ENCODE measurements around the gene STX8.

Gene STX8

GRCh38 chr17:9336817-9337216 is 238.8 kb downstream of the STX8 start:
- no peak overlapping the region for H3K27ac ChIP-seq
- no peak for TF ChIP-seq CTCF (IDR thresholded peaks at IDR 0.05)
- DNase-seq (ENCODE audit: low spot score): no peak
- no peak overlapping the region for H3K4me3 ChIP-seq

GRCh38 chr17:9334536-9335446 is 240.8 kb downstream of the STX8 start:
- Histone ChIP-seq H3K27ac (no peak overlapping the region), H3K4me3 (no peak overlapping the region)
- DNase-seq (ENCODE audit: low spot score): no peak
- TF ChIP-seq CTCF (IDR thresholded peaks at IDR 0.05): no peak

- no peak overlapping the region for H3K27ac ChIP-seq
- H3K4me3 ChIP-seq: no peak overlapping the region
- no peak for DNase-seq (ENCODE audit: low spot score)
- no peak for TF ChIP-seq CTCF (IDR thresholded peaks at IDR 0.05)
These were observed 243.5 kb downstream of the STX8 start for GRCh38 chr17:9332132-9332494.

GRCh38 chr17:9331279-9332131 is 244.1 kb downstream of the STX8 start:
- no peak overlapping the region for H3K27ac ChIP-seq

GRCh38 chr17:9330611-9331271 is 244.9 kb downstream of the STX8 start:
- H3K27ac ChIP-seq: no peak overlapping the region
- no peak for DNase-seq (ENCODE audit: low spot score)
- no peak for TF ChIP-seq CTCF (IDR thresholded peaks at IDR 0.05)
- no peak overlapping the region for H3K4me3 ChIP-seq

More at GRCh38 chr17:9331279-9332131, 244.1 kb downstream of the STX8 start:
- no peak for DNase-seq (ENCODE audit: low spot score)
- no peak overlapping the region for H3K4me3 ChIP-seq
- TF ChIP-seq CTCF (IDR thresholded peaks at IDR 0.05): no peak

- no peak for DNase-seq (ENCODE audit: low spot score)
- TF ChIP-seq CTCF (IDR thresholded peaks at IDR 0.05): no peak
- H3K4me3 ChIP-seq: no peak overlapping the region
- no peak overlapping the region for H3K27ac ChIP-seq
These were observed 245.5 kb downstream of the STX8 start for GRCh38 chr17:9330141-9330540.

All from coronary artery (tissue), 2 donors.